A549 (cell line): ENCODE results near the gene ACO2.

Experiments
- RAD21 ChIP-seq, 2 experiments: fragments of >200 bp in 1 of 2; sonication (Bioruptor Twin) in 1 of 2; formaldehyde crosslinking in 1 of 2; IDR thresholded peaks in 1 of 2; conservative IDR thresholded peaks in 1 of 2; 2 replicates in 1 of 2; 3 replicates in 1 of 2; pipeline ENCODE4 v1.6.1; 2012 to 2018; ENCODE audit warnings: inconsistent platforms in 1 of 2
- SMC3 ChIP-seq: fragments of >200 bp; sonication (Bioruptor Twin); formaldehyde crosslinking; IDR thresholded peaks from 3 replicates; pipeline ENCODE4 v1.6.1; 2018; ENCODE audit warnings: inconsistent platforms
- TF ChIP-seq, protein P1 (sequence below): fragments of >200 bp; sonication (Bioruptor Twin); formaldehyde crosslinking; IDR thresholded peaks from 3 replicates; pipeline ENCODE4 v1.5.1; 2016

DNA sequence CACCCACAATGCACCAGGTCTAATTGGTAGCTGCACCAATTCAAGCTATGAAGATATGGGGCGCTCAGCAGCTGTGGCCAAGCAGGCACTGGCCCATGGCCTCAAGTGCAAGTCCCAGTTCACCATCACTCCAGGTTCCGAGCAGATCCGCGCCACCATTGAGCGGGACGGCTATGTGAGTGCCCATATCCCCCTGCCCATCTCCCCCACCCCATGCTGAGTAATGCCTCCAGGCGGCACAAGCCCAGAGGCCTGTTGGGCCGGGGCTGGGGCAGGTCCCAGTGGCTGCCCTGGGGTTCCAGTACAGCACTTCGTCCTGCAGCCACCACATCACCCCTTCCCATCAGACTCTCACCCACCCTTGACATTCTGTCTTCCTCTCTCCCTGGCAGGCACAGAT is 53.9 kb downstream of the ACO2 start:
- TF ChIP-seq, protein P1, sequence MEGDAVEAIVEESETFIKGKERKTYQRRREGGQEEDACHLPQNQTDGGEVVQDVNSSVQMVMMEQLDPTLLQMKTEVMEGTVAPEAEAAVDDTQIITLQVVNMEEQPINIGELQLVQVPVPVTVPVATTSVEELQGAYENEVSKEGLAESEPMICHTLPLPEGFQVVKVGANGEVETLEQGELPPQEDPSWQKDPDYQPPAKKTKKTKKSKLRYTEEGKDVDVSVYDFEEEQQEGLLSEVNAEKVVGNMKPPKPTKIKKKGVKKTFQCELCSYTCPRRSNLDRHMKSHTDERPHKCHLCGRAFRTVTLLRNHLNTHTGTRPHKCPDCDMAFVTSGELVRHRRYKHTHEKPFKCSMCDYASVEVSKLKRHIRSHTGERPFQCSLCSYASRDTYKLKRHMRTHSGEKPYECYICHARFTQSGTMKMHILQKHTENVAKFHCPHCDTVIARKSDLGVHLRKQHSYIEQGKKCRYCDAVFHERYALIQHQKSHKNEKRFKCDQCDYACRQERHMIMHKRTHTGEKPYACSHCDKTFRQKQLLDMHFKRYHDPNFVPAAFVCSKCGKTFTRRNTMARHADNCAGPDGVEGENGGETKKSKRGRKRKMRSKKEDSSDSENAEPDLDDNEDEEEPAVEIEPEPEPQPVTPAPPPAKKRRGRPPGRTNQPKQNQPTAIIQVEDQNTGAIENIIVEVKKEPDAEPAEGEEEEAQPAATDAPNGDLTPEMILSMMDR: no peak
- TF ChIP-seq RAD21 (conservative IDR thresholded peaks at IDR 0.05 in 1 of 2, IDR thresholded peaks at IDR 0.05 in 1 of 2) (no peak), SMC3 (no peak)
